OCI-LY7 (cell line): Measurements from ENCODE around the gene NDUFB2.

Experiments used
- CTCF ChIP-seq: fragments of 200-600 bp; sonication (generic); conservative IDR thresholded peaks from 2 replicates; pipeline ENCODE4 v1.5.1; 2014; ENCODE audit warnings: mild to moderate bottlenecking, antibody characterized with exemption, low read length, moderate library complexity, mixed read lengths
- EZH2phosphoT487 ChIP-seq: fragments of 200-600 bp; sonication (generic); IDR thresholded peaks from 2 replicates; pipeline ENCODE4 v1.6.1; 2018; ENCODE audit warnings: low read depth, borderline replicate concordance, mild to moderate bottlenecking, mixed run types, antibody characterized with exemption, low read length, moderate library complexity, mixed read lengths

- TF ChIP-seq CTCF (peak; percentile 29; the same call in 1 of the 2 replicates), EZH2phosphoT487 (no peak)
Measured at GRCh38 chr7:140673063-140673773, 23.3 kb upstream of the NDUFB2 start.
